RWPE2 (cell line): Measurements from ENCODE around the gene TTBK1.
A peak's percentile ranks its signal among the peaks of the same experiment; 100 is the strongest.

ENCODE experiments used
- ATAC-seq: fragments of 200-7000 bp; cut with Tn5 transposase; 3 replicates; pipeline ENCODE4 v1.9.1; 2021; ENCODE audit warnings: low read depth
- DNase-seq: peaks from one replicate; pipeline ENCODE4 v3.0.0-alpha.2; 2020; ENCODE audit warnings: low spot score
- H3K27ac ChIP-seq: fragments of 450-650 bp; 2 replicates; pipeline ENCODE4 v1.5.1; 2017; ENCODE audit warnings: mild to moderate bottlenecking; ENCODE audit not compliant: poor library complexity, severe bottlenecking
- H3K27me3 ChIP-seq: fragments of 250-450 bp; sonication (Bioruptor Pico); 2 replicates; pipeline ENCODE4 v1.5.1; 2021; ENCODE audit warnings: mild to moderate bottlenecking, moderate library complexity; ENCODE audit not compliant: insufficient read depth, poor library complexity, severe bottlenecking
- H3K36me3 ChIP-seq: fragments of 250-450 bp; sonication (Bioruptor Pico); 2 replicates; pipeline ENCODE4 v1.5.1; 2020; ENCODE audit warnings: low read depth, mild to moderate bottlenecking, moderate library complexity
- H3K4me1 ChIP-seq: fragments of 250-450 bp; sonication (Bioruptor Pico); 2 replicates; pipeline ENCODE4 v1.5.1; 2021; ENCODE audit warnings: mild to moderate bottlenecking, moderate library complexity; ENCODE audit not compliant: insufficient read depth, poor library complexity, severe bottlenecking
- H3K4me3 ChIP-seq: fragments of 250-450 bp; sonication (Bioruptor Pico); 2 replicates; pipeline ENCODE4 v1.5.1; 2021; ENCODE audit warnings: mild to moderate bottlenecking, moderate library complexity; ENCODE audit not compliant: severe bottlenecking
- H3K9me3 ChIP-seq: fragments of 250-450 bp; sonication (Bioruptor Pico); 2 replicates; pipeline ENCODE4 v1.5.1; 2021; ENCODE audit warnings: mild to moderate bottlenecking, moderate library complexity; ENCODE audit not compliant: severe bottlenecking
- CTCF ChIP-seq: fragments of 450-650 bp; IDR thresholded peaks from one replicate; pipeline ENCODE4 v1.5.1; 2017; ENCODE audit warnings: mild to moderate bottlenecking, moderate library complexity; ENCODE audit not compliant: poor library complexity, severe bottlenecking

Gene TTBK1

GRCh38 chr6:43250992-43251373 is 7.7 kb downstream of the TTBK1 start:
- DNase-seq (no peak), ATAC-seq (peak; percentile 57; the same call in 2 of the 3 replicates)
- no peak overlapping the region for H3K27ac ChIP-seq
- H3K4me3 ChIP-seq, result no peak overlapping the region
- no peaks in the 10 kb centered on the region for H3K36me3 ChIP-seq
- H3K9me3 ChIP-seq, result no peaks in the 10 kb centered on the region
- H3K27me3 ChIP-seq, result peaks cover 4% of the 10 kb centered on the region
- no peaks in the 10 kb centered on the region for H3K4me1 ChIP-seq
- no peak for TF ChIP-seq CTCF

GRCh38 chr6:43253401-43253800 is 10.1 kb downstream of the TTBK1 start:
- Histone ChIP-seq H3K36me3 (no peaks in the 10 kb centered on the region), H3K4me3 (no peak overlapping the region), H3K4me1 (no peaks in the 10 kb centered on the region), H3K27ac (no peak overlapping the region), H3K27me3 (no peaks in the 10 kb centered on the region), H3K9me3 (no peaks in the 10 kb centered on the region)
- TF ChIP-seq CTCF, result no peak
- no peak for ATAC-seq
- no peak for DNase-seq

- H3K36me3 ChIP-seq, result no peaks in the 10 kb centered on the region
- no peaks in the 10 kb centered on the region for H3K9me3 ChIP-seq
- no peaks in the 10 kb centered on the region for H3K27me3 ChIP-seq
- TF ChIP-seq CTCF, result no peak
- H3K4me1 ChIP-seq, result no peaks in the 10 kb centered on the region
- DNase-seq (no peak), ATAC-seq (0 out of 3 replicates have a peak, but pooled peaks have one; percentile 27)
- H3K4me3 ChIP-seq, result no peak overlapping the region
- no peak overlapping the region for H3K27ac ChIP-seq
Measured at GRCh38 chr6:43254138-43254817, 11.0 kb downstream of the TTBK1 start.

- Histone ChIP-seq H3K36me3 (no peaks in the 10 kb centered on the region), H3K4me1 (no peaks in the 10 kb centered on the region), H3K4me3 (no peak overlapping the region), H3K9me3 (no peaks in the 10 kb centered on the region), H3K27me3 (no peaks in the 10 kb centered on the region), H3K27ac (no peak overlapping the region)
- ATAC-seq (no peak), DNase-seq (no peak)
- TF ChIP-seq CTCF, result no peak
Measured at GRCh38 chr6:43254846-43255245, 11.6 kb downstream of the TTBK1 start.

- TF ChIP-seq CTCF, result no peak
- DNase-seq, result no peak
- no peaks in the 10 kb centered on the region for H3K4me1 ChIP-seq
- no peak overlapping the region for H3K27ac ChIP-seq
- no peaks in the 10 kb centered on the region for H3K36me3 ChIP-seq
- no peaks in the 10 kb centered on the region for H3K9me3 ChIP-seq
- no peak for ATAC-seq
- H3K27me3 ChIP-seq, result no peaks in the 10 kb centered on the region
- no peak overlapping the region for H3K4me3 ChIP-seq
Measured at GRCh38 chr6:43255408-43256054, 12.2 kb downstream of the TTBK1 start.
